Colonic mucosa (tissue), 4 donors: ENCODE results near the gene RNF150. TPM values are rescaled to one million over a fixed set of nuclear protein-coding genes. Genes with fewer than 3 reads are reported as not detected.

Experiments
- DNase-seq: peaks from one replicate; pipeline ENCODE4 v3.0.0-alpha.2; 2020
- H3K27ac ChIP-seq: fragments of 200-600 bp; one replicate; pipeline ENCODE4 v1.8.0; 2021
- H3K27me3 ChIP-seq: fragments of 200-600 bp; one replicate; pipeline ENCODE4 v1.8.0; 2021
- H3K36me3 ChIP-seq: fragments of 200-600 bp; one replicate; pipeline ENCODE4 v1.8.0; 2021
- H3K4me1 ChIP-seq: fragments of 200-600 bp; one replicate; pipeline ENCODE4 v1.8.0; 2021; ENCODE audit warnings: mild to moderate bottlenecking
- H3K4me3 ChIP-seq: fragments of 200-600 bp; one replicate; pipeline ENCODE4 v1.8.0; 2021
- H3K9ac ChIP-seq, 2 donors: one replicate each; pipeline ENCODE4 v1.7.0; 2013; ENCODE audit warnings: control low read depth in 2 of 2, low read depth in 2 of 2, low read length in 2 of 2
- H3K9me3 ChIP-seq: fragments of 200-600 bp; one replicate; pipeline ENCODE4 v1.8.0; 2021
- intact Hi-C: fragments of 100-400 bp; cut with DNase I; formaldehyde crosslinking; loops from one replicate; pipeline ENCODE4 v1.14.1; 2022
- total RNA-seq, 2 donors: library from RNA; stranded (reverse); fragmentation: NEBNext Ultra II Directional in 1 of 2; extraction: Animal tissue kit (Norgen Biotek cat#: 25700) in 1 of 2; gene quantifications; one replicate each; pipeline ENCODE4 v1.2.1, GENCODE V29; 2021
- TF ChIP-seq, protein P1 (sequence below): fragments of 200-600 bp; IDR thresholded peaks from one replicate; pipeline ENCODE4 v1.8.0; 2022; ENCODE audit warnings: antibody characterized with exemption, mild to moderate bottlenecking
- donor health status: healthy.
- donor health status: DM: no; HTN: no; CAD: no.
- donor health status: DM: no; HTN: no; CAD: no.

Gene RNF150
- total RNA-seq, 2 donors from 2014 or later: 0.86 to 6.9 TPM

DNA sequence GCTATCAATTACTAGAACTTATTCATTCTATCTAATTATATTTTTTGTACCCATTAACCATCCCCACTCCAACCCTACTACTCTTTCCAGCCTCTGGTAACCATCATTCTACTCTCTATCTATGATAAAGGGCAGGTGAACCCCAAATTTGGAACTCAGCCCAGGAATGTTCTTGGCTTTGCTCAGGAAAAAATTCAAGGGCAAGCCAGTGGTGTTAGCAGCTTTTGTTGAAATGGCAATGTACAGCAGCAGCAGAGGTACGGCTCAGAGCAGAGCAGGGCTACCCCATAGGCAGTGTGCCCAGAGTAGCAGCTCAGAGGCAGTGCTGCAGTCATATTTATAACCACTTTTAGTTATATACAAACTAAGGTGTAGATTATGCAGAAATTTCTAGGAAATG, 138.2 kb downstream of the RNF150 start:
- no peak overlapping the region for H3K4me3 ChIP-seq

GRCh38 chr4:140994015-140994414, 139.3 kb downstream of the RNF150 start:
- TF ChIP-seq, protein P1, sequence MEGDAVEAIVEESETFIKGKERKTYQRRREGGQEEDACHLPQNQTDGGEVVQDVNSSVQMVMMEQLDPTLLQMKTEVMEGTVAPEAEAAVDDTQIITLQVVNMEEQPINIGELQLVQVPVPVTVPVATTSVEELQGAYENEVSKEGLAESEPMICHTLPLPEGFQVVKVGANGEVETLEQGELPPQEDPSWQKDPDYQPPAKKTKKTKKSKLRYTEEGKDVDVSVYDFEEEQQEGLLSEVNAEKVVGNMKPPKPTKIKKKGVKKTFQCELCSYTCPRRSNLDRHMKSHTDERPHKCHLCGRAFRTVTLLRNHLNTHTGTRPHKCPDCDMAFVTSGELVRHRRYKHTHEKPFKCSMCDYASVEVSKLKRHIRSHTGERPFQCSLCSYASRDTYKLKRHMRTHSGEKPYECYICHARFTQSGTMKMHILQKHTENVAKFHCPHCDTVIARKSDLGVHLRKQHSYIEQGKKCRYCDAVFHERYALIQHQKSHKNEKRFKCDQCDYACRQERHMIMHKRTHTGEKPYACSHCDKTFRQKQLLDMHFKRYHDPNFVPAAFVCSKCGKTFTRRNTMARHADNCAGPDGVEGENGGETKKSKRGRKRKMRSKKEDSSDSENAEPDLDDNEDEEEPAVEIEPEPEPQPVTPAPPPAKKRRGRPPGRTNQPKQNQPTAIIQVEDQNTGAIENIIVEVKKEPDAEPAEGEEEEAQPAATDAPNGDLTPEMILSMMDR: no peak
- intact Hi-C loops: no loop called here
- Histone ChIP-seq H3K4me1 (no peaks in the 10 kb centered on the region), H3K27ac (no peak overlapping the region), H3K9me3 (no peaks in the 10 kb centered on the region), H3K36me3 (no peaks in the 10 kb centered on the region), H3K27me3 (no peaks in the 10 kb centered on the region), H3K9ac (no peak overlapping the region), H3K4me3 (no peak overlapping the region)
- DNase-seq: no peak

More for the DNA sequence above, 138.2 kb downstream of the RNF150 start:
- no peak overlapping the region for H3K27ac ChIP-seq
- TF ChIP-seq, protein P1: no peak
- no peaks in the 10 kb centered on the region for H3K9me3 ChIP-seq
- no peaks in the 10 kb centered on the region for H3K4me1 ChIP-seq
- no peak for DNase-seq
- no peak overlapping the region for H3K9ac ChIP-seq
- H3K27me3 ChIP-seq: no peaks in the 10 kb centered on the region
- H3K36me3 ChIP-seq: no peaks in the 10 kb centered on the region
- intact Hi-C loops: no loop called here

DNA sequence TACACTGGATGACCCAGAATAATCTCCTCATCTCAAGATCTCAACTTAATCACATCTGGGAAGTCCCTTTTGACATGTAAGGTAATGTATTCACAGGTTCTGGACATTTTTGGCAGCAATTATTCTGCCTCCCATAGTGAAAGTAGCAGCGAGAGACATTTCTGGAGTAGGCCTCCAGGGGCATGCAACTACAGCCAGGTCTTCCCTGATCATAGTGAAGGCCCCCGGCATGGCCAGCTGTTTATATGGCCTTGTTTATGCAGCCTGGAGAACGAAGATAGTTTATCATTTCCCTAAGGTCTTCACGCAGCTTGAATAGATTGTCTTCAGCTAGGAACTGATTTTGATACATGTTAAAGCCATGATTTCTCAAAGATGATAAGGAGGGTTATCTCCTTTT, 139.9 kb downstream of the RNF150 start:
- TF ChIP-seq, protein P1: no peak
- H3K9me3 ChIP-seq: no peaks in the 10 kb centered on the region
- no peak for DNase-seq
- no peaks in the 10 kb centered on the region for H3K27me3 ChIP-seq
- intact Hi-C loops: no loop called here
- no peak overlapping the region for H3K4me3 ChIP-seq
- H3K36me3 ChIP-seq: no peaks in the 10 kb centered on the region
- no peak overlapping the region for H3K27ac ChIP-seq
- no peaks in the 10 kb centered on the region for H3K4me1 ChIP-seq
- no peak overlapping the region for H3K9ac ChIP-seq

DNA sequence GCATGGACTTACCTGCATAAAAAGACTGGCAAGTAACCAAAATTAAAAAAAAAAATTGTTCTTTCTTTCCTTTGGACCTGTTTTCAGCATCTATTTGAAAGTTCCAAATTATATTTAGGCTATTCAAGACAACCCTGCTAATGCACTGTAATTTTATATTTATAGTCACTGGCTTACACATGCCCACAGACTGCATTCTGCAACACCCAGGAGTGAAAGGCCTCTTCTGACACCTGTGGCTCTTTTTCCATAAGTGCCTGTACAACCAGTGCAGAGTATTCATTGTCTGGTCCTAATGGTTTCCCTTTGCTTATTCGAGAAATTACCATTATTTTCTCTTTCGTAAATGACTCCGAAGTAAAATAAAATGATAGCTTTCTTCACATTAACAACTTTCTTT, 143.3 kb downstream of the RNF150 start:
- no peak overlapping the region for H3K9ac ChIP-seq
- no peak overlapping the region for H3K4me3 ChIP-seq
- H3K27me3 ChIP-seq: no peaks in the 10 kb centered on the region
- no peak for DNase-seq
- H3K27ac ChIP-seq: no peak overlapping the region
- TF ChIP-seq, protein P1: no peak
- H3K4me1 ChIP-seq: no peaks in the 10 kb centered on the region
- no peaks in the 10 kb centered on the region for H3K36me3 ChIP-seq
- H3K9me3 ChIP-seq: no peaks in the 10 kb centered on the region
- intact Hi-C loops: no loop called here

DNA sequence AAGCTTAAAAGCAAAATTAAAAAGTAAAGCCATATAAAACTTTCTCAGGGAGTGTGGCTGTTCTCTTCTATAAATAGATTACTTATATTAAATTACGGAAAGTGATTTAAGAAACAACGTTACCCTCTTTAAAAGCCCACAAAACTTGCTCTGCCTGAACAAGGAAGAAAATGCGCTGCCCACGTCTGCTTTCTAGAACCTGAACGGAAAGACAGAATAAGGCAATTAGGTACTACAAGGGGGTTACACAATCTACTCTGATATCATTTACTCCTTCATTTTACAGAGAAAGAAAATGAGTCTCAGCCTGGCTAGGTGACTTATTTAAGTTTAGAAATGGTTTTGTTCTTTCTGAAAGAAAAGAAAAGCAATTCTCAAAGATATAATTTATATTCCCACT, 147.2 kb downstream of the RNF150 start:
- H3K9ac ChIP-seq: no peak overlapping the region
- intact Hi-C loops: no loop called here
- no peak overlapping the region for H3K4me3 ChIP-seq
- H3K4me1 ChIP-seq: no peaks in the 10 kb centered on the region
- H3K9me3 ChIP-seq: no peaks in the 10 kb centered on the region
- no peaks in the 10 kb centered on the region for H3K36me3 ChIP-seq
- DNase-seq: no peak
- H3K27ac ChIP-seq: no peak overlapping the region
- no peaks in the 10 kb centered on the region for H3K27me3 ChIP-seq
- TF ChIP-seq, protein P1: no peak
